Stimulated activated CD4-positive, alpha-beta T cell treated with anti-CD3 and anti-CD28 coated beads, Interleukin-1b, Interleukin-23, amount 100 ng/mL, for 4 hours (primary cell): ENCODE data around the gene IQGAP1.
"Not testable (repeated sequence)": the region's sequence is repeated elsewhere in the genome, so short reads cannot be mapped to it uniquely, and the experiment has no call there.

Source experiments
- DNase-seq, 2 donors: peaks; one replicate each; pipeline ENCODE4 v3.0.0-alpha.2; 2020; ENCODE audit warnings: low read depth in 2 of 2

Gene IQGAP1

DNA sequence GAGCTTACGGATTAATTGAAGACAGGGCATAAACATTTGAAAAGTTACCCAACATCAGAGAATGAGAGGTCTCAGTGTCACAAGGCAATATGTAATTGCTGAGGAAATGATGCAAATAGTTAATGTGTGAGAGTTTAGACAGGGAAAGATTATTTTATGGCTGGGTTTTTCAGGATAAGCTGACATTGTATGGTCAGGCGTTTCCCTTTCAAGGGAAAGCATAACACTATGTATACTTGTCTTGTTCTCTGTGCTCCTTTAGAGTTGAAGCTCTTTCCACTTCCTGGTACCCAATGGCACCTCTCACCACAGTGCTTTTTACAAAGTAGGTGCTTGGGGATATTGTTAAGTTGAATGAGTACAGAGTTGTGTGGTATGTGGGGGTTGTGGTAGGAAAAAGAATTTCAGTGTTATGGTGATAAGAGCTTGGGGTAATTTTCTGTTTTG lies 19.9 kb downstream of the IQGAP1 start:
- DNase-seq, result no peak

DNA sequence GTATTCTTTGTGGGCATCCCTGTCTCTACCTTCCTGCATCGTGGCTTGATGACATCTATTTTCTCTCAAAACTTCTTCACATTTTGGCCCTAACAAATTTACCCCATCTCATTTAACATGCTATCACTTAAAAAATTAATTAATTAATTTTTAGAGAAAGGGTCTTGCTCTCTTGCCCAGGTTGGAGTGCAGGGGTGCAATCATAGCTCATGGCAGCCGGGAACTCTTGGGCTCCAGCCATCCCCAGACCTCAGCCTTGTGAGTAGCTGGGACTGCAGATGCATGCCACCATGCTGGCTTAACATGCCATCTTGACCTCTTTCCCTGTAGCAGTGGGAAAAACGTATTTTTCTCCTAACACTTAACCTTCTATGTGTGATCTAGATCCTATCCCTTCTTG lies 20.6 kb downstream of the IQGAP1 start:
- no peak for DNase-seq

DNA sequence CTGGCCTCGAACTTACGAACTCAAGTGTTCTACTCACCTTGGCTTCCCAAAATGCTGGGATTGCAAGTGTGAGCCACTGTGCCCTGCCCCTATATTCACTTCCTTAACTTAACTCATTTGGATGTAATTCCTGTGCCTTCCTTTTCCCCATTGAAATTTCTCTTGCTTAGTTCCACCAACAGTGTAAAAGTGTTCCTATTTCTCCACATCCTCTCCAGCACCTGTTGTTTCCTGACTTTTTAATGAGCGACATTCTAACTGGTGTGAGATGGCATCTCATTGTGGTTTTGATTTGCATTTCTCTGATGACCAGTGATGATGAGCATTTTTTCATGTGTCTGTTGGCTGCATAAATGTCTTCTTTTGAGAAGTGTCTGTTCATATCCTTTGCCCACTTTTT lies 21.5 kb downstream of the IQGAP1 start:
- DNase-seq, result not testable (repeated sequence)

DNA sequence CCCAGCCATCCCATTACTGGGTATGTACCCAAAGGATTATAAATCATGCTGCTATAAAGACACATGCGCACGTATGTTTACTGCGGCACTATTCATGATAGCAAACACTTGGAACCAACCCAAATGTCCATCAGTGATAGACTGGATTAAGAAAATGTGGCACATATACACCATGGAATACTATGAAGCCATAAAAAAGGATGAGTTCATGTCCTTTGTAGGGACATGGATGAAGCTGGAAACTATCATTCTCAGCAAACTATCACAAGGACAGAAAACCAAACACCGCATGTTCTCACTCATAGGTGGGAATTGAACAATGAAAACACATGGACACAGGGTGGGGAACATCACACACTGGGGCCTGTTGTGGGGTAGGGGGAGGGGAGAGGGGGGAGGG lies 22.3 kb downstream of the IQGAP1 start:
- not testable (repeated sequence) for DNase-seq

DNA sequence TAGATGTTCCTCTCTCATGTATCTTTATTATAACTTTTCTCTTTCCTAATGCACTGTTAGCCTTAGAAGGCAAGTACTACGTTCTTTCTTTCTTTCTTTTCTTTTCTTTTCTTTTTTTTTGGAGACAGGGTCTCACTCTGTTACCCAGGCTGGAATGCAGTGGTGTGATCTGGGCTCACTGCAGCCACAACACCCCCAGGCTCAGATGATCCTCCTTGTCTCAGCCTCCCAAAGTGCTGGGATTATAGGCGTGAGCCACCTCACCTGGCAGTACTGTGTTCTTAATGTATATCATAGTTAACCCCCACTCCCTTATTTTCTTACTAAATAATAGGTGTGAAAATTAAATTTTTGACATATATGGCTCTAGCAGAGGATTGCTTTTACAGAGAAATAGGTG lies 23.1 kb downstream of the IQGAP1 start:
- DNase-seq, result no peak

DNA sequence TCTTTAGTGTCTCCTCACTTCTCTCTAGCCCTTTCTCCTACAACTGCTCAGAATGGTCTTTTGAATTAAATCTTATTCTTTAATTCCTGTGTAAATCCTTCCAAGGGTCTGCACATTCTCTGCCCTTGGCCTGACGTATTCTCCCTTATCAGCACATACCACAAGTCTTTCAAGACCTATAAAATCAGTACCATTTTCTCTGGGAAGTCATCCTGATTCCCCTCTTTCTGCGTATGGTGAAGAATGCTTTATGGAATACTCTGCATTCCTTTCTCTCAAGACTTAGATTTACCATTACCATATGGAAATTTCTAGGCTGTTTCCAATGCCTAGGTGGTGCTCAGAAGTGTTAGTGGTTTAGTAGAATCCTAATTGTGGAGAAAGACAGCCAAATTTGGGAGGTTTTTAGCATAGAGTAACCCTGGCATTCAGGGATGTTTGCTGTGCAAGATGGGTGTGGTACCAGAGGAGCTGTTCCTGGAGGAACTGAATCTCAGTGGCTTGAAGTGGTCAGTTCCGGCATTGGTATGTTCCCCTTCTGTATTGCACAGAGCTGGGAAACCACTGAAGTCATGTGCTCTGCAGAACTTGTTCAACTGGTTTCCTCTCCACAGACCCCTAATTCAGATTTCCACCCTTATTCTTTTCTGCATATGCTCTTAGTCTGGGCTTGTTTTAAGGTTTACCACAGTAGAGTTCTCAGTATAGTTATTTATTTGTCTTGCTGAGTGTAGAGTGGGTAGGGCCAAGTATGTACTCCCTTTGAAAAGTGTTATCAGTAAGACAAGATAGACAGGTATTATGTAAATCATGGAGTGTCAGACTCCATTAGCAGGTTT lies 24.5 kb downstream of the IQGAP1 start:
- DNase-seq, result no peak

DNA sequence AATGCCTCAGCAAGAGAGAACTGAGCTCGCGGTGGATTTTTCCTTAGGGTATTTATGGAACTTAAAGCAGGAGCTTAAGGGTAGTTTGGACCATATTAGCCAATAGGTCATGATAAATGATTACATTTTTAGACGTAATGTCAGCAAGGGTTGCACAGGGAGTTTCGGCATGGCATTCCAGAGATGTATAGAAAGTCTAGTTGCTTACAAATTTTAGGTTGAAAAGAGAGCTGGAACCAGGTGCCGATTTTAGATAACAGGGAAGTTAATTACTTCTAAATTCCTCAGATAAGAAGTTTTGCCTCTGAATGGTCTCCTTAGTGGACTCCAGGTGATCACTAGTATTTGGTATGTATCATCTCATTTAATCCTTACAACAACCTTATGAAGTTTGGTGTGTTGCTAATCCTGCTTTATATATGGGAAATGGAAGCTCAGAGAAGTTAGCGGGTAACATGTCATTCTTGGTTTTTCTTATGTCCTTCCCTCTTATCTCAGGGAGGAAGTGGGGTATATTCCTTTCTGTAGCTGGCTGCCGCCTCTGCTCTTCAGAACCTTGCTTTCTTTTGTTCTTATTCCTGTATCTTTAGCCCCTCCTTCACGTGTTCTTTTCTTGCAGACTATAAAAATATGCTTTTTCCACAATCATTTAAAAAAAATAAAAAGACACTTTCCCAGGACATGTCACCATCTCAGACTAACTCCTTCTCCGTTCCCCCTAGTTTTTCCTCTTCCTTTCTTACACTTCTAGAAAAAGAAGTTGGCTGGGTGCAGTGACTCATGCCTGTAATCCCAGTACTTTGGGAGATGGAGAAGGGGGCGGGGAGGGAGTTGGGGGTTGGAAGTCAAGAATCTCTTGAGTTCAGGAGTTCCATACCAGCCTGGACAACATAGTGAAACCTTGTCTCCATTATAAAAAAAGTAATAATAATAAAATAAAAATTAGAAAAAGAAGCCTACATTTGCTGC lies 25.7 kb downstream of the IQGAP1 start:
- no peak for DNase-seq

DNA sequence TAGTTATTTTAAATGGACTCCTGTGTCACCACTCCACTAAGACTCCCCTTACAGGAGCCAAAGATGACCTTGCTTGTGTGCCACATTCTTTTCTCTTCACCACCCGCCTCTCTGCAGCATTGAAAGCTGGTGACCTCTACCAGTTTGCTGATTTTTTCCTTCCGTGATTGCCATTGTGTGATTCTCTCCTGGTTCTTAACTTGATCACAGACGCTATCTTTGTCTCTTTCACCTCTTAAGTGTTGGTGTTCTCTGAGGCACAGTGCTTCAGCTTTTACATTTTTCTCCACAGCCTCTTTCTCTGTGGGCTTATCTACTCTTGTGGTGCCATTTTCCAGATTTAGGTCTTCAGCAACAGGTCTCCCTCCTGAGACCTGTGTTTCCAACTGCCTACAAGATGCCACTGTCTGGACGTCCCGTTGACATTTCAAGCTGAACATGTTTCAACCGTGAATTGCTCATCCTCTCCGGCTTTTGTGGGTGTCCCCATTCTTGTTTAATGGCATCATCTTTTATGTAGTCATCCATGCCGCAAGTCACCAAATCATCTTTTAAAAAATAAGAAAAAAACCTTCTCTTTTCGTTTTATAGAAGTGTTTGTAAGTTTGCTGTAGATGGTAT lies 26.5 kb downstream of the IQGAP1 start:
- no peak for DNase-seq

DNA sequence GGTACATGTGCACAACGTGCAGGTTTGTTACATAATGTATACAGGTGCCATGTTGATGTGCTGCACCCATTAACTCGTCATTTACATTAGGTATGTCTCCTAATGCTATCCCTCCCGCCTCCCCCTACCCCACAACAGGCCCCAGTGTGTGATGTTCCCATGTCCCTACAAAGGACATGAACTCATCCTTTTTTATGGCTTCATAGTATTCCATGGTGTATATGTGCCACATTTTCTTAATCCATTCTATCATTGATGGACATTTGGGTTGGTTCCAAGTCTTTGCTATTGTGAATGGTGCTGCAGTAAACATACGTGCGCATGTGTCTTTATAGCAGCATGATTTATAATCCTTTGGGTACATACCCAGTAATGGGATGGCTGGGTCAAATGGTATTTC lies 28.0 kb downstream of the IQGAP1 start:
- DNase-seq, result not testable (repeated sequence)

DNA sequence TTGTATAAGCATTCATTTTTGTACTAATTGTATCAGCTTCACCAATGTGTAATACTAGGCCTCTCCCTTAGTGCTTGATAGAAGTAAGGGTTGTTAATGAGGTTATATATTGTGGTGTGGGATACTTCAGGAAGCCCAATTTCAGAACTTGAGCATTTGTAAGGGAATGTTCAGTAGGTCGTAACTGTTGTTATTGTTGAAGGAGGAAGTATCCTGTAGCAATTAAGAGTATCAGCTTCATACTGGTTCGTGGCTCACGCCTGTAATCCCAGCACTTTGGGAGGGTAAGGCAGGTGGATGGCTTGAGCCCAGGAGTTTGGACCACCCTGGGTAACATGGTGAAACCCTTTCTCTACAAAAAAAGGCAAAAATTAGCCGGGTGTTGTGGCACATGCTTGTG lies 30.6 kb downstream of the IQGAP1 start:
- DNase-seq, result no peak

DNA sequence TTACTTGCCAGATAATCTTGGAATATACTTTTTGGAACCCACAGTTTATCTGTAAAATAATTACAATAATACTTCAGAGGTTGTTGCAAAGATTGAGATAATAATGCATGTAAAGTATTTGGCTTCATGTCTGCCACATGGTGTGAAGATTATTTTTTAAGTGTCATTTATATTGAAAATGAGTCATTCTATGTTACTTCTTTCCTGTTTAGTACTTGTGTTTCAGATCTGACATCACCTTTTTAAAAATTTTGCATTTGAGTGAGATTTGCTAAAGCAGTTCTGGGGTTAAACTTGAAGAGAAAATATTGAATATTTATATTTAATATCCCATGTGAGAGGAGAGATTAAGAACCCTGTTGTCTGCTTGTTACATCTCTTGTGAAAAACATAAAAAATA lies 31.2 kb downstream of the IQGAP1 start:
- no peak for DNase-seq

DNA sequence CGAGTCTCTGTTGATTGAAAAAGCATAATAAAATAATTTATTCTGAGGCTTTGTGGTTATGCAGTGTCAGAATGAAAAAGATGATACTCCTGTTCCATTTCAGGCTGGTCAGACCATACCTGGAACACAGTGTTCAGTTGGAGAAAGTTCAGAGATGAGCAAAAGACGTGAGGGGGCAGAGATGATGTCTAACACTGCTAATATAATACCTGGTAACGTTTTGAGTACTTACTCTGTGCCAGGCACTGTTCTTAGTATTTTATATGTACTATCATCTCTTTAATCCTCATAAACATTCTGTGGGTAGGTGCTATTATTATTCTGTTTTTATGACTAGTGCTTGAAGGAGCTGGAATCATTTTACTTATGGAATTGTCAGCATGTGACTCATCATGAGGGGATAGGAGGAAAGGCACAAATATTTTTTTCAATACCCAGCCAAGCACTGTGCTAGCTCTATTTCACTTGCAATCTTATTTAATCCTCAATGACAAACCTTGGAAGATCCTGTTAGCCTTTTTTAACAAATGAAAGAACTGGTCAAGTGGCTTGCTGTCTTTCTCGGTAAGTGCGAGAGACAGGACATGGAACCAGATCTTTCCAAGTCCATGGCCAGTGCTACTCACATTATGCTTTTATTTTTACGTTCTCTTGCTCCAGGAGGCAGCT lies 31.8 kb downstream of the IQGAP1 start:
- DNase-seq, result no peak

DNA sequence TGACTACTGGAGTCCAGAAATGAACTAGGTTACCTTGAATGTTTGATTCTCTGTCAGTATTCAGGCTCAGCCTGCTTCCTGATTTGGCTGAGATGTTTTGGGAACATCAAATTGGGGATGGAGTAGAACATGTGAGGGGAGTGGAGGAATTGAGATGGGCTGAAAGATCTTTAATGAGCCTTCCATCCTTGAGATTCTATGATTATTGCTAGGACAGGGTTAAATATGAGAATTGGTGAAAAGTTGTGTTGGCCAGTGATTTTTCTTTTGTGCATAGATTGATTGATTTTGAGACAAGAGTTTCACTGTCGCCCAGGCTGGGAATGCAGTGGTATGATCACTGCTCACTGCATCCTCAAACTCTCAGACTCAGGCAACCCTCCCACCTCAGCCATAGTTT lies 32.4 kb downstream of the IQGAP1 start:
- no peak for DNase-seq

DNA sequence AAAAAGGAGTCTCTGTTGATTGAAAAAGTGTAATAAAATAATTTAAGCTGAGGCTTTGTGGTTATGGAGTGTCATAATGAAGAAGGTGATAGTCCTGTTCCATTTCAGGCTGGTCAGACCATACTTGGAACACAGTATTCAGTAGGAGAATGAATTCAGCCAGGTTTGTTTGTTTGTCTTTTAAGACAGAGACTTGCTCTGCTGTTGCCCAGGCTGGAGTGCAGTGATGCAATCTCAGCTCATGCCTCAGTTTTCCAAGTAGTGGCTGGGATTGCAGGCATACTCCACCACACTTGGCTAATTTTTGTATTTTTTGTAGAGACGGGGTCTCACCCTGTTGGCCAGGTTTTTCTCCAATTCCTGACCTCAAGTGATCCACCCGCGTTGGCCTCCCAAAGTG lies 33.5 kb downstream of the IQGAP1 start:
- DNase-seq, result no peak

DNA sequence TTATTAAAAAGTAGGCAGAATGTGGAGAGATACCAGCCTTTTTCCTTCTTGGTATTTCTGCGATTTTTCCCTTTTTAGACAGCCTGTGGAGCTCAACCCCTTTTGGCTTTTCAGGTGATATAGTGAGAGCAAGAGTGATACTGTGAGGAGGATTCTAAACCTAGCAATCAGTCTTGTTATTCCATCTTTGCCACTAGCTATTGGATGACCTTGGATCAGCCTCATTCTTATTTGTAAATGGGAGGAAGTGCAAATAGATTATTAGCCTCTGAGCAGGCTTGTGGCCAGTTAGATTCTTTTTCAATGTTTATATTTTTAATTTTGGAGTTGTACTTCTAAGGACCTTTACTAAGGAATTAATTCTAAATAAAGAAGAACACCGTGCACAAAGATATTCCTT lies 34.0 kb downstream of the IQGAP1 start:
- DNase-seq, result no peak

DNA sequence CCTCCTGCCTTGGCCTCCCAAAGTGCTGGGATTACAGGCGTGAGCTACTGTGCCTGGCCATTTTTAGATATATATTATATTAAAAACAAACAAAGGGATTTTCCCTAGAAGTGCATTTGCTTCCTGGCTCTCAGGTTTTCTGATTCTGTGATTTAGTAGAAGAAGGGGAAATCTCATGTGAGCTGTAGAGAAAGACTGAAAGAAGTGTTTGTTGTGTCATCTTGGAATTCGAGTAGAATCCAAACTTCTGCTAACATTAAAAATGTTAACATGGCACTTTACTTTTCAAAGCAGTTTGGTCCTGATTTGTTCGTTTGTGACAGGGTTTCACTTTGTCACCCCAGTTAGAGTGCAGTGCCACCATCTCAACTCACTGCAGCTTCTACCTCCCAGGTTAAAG lies 34.9 kb downstream of the IQGAP1 start:
- no peak for DNase-seq

DNA sequence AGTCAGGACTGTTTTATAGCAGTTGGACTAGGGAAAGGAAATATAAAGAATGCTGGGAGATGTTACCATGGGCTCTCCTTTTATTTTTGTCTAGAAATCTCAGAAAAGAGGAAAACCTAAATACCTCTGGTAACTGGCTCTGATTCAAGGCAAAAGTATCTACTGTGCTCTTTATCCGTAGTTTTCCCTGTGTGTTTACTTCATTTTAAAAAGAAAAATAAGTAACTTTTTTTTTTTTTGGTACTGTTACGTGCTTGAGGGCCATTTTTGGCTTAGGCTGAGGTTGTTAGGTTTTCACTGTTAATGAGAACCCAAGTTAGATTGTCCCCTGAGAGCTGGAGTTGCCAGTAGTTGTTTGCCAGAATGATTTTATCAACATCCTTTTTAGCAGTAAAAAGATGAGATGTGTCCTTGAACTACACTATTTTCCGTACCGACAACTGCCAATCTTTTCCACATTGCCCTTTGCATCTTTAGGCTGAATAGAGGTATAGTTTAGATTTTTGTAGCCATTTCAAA lies 35.8 kb downstream of the IQGAP1 start:
- no peak for DNase-seq

DNA sequence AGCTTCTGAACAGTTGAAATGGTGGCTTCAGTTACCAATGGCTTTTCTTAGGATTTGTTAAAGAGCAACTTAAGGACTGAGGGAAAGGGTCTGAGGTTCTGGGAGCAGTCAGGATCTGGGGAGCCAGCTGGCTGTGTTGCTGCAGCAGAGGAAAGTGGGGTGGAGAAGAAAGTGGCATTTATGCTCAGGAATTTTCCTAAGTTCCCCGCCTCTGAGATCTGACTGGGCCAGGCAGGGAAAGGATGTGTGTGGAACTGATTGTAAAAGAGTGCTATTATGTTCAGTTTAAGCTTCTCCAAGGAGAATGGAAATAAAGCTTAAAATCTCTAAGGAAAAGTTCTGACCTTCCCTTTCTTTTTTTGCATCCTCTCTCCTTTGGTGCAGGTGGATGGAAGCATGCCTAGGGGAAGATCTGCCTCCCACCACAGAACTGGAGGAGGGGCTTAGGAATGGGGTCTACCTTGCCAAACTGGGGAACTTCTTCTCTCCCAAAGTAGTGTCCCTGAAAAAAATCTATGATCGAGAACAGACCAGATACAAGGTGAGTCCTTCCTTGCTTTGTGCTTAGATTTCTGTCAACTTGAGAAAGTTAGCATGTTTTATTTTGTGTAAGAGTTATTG lies 37.8 kb downstream of the IQGAP1 start:
- no peak for DNase-seq

DNA sequence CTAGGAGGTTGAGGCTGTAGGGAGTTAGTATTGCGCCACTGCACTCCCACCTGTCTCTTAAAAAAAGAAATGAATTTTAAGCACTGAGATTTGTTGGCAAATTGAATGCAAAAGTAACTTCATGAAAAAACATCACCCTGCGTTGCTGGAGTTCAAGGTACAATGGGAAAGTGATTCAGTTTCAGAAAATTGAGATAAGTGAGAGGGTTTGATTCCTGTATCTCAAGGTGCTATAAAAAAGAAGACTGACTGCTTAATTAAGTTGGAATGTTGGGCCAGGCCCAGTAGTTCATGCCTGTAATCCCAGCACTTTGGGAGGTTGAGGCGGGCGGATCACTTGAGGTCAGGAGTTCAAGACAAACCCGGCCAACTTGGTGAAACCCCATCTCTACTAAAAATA lies 39.1 kb downstream of the IQGAP1 start:
- DNase-seq, result no peak

DNA sequence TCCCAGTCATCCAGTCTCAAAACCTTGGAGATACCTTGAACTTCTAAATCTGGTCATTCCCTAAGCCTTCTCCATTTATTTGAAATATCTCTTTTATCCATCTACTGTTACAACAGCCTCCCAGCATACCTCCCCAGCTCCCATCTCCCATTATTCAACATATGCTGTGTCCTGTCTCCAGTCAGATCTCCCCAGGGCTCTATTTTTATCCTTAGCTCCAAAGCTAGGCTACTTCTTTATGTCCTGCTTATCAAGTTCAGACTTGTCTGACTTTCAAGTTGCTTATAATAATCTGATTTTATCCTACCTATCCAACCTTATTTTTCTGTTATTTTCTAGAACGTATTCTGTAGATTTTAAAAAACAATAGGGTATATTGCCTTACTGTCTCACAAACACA lies 44.2 kb downstream of the IQGAP1 start:
- DNase-seq, result no peak
